Osteoblast (primary cell): ENCODE results near the gene LY9. TPM values are rescaled to one million over a fixed set of nuclear protein-coding genes. Genes with fewer than 3 reads are reported as not detected.

ENCODE experiments used
- DNase-seq: peaks from one replicate; pipeline ENCODE4 v3.0.0; 2011; ENCODE audit warnings: low spot score, mixed read lengths; ENCODE audit not compliant: insufficient read length; ENCODE audit errors: missing footprints
- H2AFZ ChIP-seq: 2 replicates; pipeline ENCODE4 v1.6.0; 2011; ENCODE audit warnings: mild to moderate bottlenecking, low read length
- H3K27ac ChIP-seq: 2 replicates; pipeline ENCODE4 v1.5.1; 2011; ENCODE audit warnings: mild to moderate bottlenecking, low read depth, low read length, moderate library complexity
- H3K27me3 ChIP-seq: 2 replicates; pipeline ENCODE4 v1.6.0; 2012; ENCODE audit warnings: mild to moderate bottlenecking, control low read depth, inconsistent platforms, low read length, moderate library complexity; ENCODE audit not compliant: insufficient read depth
- H3K36me3 ChIP-seq: 2 replicates; pipeline ENCODE4 v1.5.1; 2011; ENCODE audit warnings: mild to moderate bottlenecking, low read length, control low read depth, moderate library complexity; ENCODE audit not compliant: insufficient read depth
- H3K4me1 ChIP-seq: 2 replicates; pipeline ENCODE4 v1.5.1; 2011; ENCODE audit warnings: mild to moderate bottlenecking, low read length, control low read depth, moderate library complexity; ENCODE audit not compliant: insufficient read depth
- H3K4me2 ChIP-seq: 2 replicates; pipeline ENCODE4 v1.6.0; 2011; ENCODE audit warnings: mild to moderate bottlenecking, low read length; ENCODE audit not compliant: insufficient read depth
- H3K4me3 ChIP-seq: fragments of 200-600 bp; sonication (generic); 3 replicates; pipeline ENCODE4 v1.5.1; 2012; ENCODE audit warnings: mild to moderate bottlenecking, low read length, inconsistent platforms; ENCODE audit not compliant: insufficient read depth
- H3K79me2 ChIP-seq: 2 replicates; pipeline ENCODE4 v1.6.0; 2012; ENCODE audit warnings: mild to moderate bottlenecking, low read length, control low read depth, inconsistent platforms; ENCODE audit not compliant: insufficient read depth
- H3K9me3 ChIP-seq: 2 replicates; pipeline ENCODE4 v1.5.1; 2011; ENCODE audit warnings: low read depth, low read length, control low read depth
- H4K20me1 ChIP-seq: 2 replicates; pipeline ENCODE4 v1.6.0; 2012; ENCODE audit warnings: mild to moderate bottlenecking, low read length, control low read depth; ENCODE audit not compliant: insufficient read depth
- CTCF ChIP-seq: IDR thresholded peaks from 2 replicates; pipeline ENCODE4 v1.5.1; 2011; ENCODE audit warnings: mild to moderate bottlenecking, low read depth, low read length, moderate library complexity; ENCODE audit errors: extremely low read depth
- total RNA-seq: library from RNA; depleted of rRNA; stranded (reverse); fragments of >200 nt; gene quantifications from 2 replicates; pipeline ENCODE4 v1.2.3, GENCODE V29; 2012

The LY9 gene
- total RNA-seq, 1 donor: not detected

- no peaks in the 10 kb centered on the region for H3K9me3 ChIP-seq
- no peaks in the 10 kb centered on the region for H3K27me3 ChIP-seq
- H3K4me2 ChIP-seq: no peak overlapping the region
- H3K27ac ChIP-seq: no peak overlapping the region
- no peaks in the 10 kb centered on the region for H3K36me3 ChIP-seq
- peak; percentile 50 for DNase-seq
- no peak overlapping the region for H3K4me3 ChIP-seq
- peak; percentile 70 for TF ChIP-seq CTCF
- no peaks in the 10 kb centered on the region for H3K79me2 ChIP-seq
- H2AFZ ChIP-seq: no peak overlapping the region
- no peaks in the 10 kb centered on the region for H4K20me1 ChIP-seq
- H3K4me1 ChIP-seq: no peaks in the 10 kb centered on the region
Measured at GRCh38 chr1:160834945-160835565, 39.1 kb downstream of the LY9 start.

GRCh38 chr1:160835751-160836150, 39.8 kb downstream of the LY9 start:
- TF ChIP-seq CTCF: no peak
- Histone ChIP-seq H3K27me3 (no peaks in the 10 kb centered on the region), H2AFZ (no peak overlapping the region), H3K27ac (no peak overlapping the region), H3K9me3 (no peaks in the 10 kb centered on the region), H3K79me2 (no peaks in the 10 kb centered on the region), H4K20me1 (no peaks in the 10 kb centered on the region), H3K4me3 (no peak overlapping the region), H3K4me2 (no peak overlapping the region), H3K36me3 (no peaks in the 10 kb centered on the region), H3K4me1 (no peaks in the 10 kb centered on the region)
- DNase-seq: no peak

GRCh38 chr1:160836561-160836960, 40.6 kb downstream of the LY9 start:
- Histone ChIP-seq H3K36me3 (no peaks in the 10 kb centered on the region), H3K4me2 (no peak overlapping the region), H4K20me1 (no peaks in the 10 kb centered on the region), H2AFZ (no peak overlapping the region), H3K27me3 (no peaks in the 10 kb centered on the region), H3K9me3 (no peaks in the 10 kb centered on the region), H3K4me3 (no peak overlapping the region), H3K4me1 (no peaks in the 10 kb centered on the region), H3K27ac (no peak overlapping the region), H3K79me2 (no peaks in the 10 kb centered on the region)
- no peak for TF ChIP-seq CTCF
- DNase-seq: no peak

GRCh38 chr1:160836981-160837557, 41.1 kb downstream of the LY9 start:
- no peaks in the 10 kb centered on the region for H3K27me3 ChIP-seq
- DNase-seq: no peak
- H3K36me3 ChIP-seq: no peaks in the 10 kb centered on the region
- H2AFZ ChIP-seq: no peak overlapping the region
- H3K9me3 ChIP-seq: no peaks in the 10 kb centered on the region
- no peak overlapping the region for H3K4me2 ChIP-seq
- H3K27ac ChIP-seq: no peak overlapping the region
- H3K4me1 ChIP-seq: no peaks in the 10 kb centered on the region
- H3K4me3 ChIP-seq: no peak overlapping the region
- no peak for TF ChIP-seq CTCF
- H3K79me2 ChIP-seq: no peaks in the 10 kb centered on the region
- H4K20me1 ChIP-seq: no peaks in the 10 kb centered on the region
